HG02973 (cell line): Measurements from ENCODE around the gene PRRG2.

ENCODE experiments used
- ATAC-seq: cut with Tn5 transposase; IDR thresholded peaks from one replicate; pipeline ENCODE4 v1.9.1; 2021; ENCODE audit warnings: moderate library complexity; ENCODE audit not compliant: unreplicated experiment

The PRRG2 gene

DNA sequence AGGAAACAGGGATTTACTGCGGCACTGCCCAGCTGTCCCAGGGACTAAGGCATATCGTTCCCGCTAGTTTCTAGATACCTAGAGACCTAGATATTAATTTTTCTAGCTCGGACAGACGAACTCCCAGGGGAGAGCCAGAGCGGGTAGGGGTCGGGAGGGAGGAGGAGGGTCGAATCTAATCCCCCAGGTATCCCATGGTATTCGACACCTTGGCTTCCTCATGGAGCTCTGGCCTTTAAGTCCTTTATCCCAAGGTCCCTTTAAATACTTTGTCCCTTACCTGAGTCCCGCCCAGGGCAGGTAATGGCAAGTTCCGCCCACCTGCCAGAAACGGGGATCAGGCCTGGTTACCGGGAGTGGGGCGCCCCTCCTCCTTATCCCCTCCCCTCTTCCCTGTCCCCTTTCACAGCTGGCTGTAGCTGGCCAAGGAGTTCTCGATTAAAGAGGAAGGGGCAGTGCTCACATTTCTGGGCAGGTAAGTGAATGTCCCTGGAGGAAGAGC lies at the start of gene PRRG2:
TSS of gene PRRG2 (plus strand) at position 310 of the 502 bp plus-strand sequence. CDS start 1,904 bp downstream, outside the sequence.
- no peak for ATAC-seq

- peak; percentile 68 for ATAC-seq
Measured at GRCh38 chr19:49533551-49534488, 47.3 kb upstream of the PRRG2 start.

DNA sequence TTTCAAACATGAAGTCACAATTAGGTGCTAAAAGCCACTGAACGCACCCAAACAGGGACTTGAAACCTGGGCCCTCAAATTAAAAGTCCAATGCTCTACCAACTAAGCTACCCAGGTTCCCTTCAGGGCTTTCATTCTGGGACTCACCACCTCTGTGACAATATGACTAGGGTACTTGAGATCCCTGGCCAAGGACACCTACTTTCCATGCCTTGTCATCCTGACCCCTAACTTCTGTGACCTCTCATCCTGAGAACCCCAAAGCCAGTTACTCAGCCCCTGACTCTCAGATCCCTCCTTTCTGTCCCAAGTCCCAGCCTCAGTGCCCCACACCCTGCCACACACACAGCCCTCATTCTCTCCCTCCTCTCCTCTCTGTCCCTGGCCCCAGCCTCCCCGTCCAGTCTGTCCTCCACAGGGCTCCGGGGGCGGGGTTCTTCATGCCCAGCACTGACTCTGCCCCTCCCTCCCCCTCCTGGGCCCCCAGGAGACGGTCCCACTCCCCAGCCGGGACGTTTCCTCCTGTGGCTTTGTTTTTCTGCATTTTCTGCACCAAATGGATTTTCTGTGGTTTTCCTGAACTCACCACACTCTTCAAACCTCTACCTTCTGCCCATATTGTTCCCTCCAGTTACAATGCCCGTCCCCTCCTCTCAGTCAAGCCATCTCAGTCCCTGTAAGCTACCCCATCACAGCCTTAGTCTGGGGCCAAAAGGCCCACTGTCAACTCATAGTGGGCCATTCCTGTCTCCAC lies 46.3 kb upstream of the PRRG2 start:
- no peak for ATAC-seq

DNA sequence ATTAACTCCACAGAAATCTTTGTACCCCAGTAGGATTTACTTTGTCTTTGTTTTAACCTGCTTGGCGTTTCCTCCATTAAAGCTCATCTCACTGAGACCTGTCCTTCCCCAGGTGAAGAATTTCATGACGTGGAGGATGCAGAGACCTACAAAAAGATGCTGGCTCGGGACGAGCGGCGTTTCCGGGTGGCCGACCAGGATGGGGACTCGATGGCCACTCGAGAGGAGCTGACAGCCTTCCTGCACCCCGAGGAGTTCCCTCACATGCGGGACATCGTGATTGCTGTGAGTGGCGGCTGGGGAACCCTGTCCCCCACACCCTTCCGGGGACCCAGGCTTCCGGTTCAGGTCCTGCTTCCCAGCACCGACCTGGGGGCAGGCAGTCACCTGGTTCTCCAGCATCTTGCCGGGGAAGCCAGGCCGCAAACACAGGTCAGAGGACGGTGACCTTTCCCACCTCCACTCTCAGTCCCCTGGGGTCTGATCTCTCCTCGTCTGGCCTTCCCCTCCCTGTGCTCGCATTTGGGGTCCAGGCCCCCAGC lies 44.1 kb upstream of the PRRG2 start:
- no peak for ATAC-seq

DNA sequence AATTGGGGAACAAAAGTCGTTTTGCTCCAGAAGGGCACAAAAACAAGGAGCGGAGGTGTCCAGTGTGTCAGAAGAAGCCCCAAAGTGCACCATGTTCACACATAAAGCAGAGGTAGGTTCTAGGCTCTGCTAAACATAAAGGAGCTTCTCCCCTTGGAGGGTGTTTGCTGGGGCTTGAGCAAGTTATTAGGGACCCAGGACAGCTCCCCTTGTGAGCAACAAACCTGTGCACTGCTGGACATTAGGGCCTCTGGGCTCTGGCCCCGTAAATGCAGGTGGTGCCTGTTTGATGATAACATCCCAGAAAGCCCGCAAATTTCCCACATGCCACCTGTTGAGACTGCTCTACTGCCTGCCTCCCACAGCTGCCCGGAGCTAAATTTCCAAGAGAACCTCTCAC lies 42.5 kb upstream of the PRRG2 start:
- no peak for ATAC-seq

DNA sequence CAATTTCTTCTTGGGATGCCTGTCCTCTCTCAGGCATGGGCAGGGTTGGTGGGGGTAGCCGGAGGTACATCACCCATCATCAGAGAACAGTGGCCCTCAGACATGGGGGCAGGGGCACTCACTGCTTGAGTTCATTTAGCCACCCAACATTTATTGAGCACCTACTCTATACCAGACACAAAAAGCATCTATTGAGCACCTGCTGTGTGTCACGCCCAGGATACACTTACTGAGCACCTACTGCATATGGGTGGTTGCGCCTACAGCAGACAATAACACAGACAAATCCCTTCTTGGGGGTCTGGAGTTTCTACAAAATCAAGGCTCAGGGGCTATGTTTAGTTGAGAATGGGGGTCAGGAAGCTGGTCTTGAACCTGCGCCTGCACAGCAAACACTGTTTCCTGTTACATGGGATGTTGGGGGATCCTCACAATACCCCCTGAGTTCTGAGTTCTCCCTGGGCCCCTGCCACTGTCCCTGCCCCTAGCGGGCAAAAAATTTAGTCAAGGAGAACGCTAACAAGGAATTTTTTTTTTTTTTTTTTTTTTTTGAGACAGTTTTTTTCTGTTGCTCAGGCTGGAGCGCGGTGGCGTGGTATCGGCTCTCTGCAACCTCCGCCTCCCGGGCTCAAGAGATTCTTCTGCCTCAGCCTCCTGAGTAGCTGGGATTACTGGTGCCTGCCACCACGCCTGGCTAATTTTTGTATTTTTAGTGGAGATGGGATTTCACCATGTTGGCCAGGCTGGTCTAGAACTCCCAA lies 41.7 kb upstream of the PRRG2 start:
- no peak for ATAC-seq

GRCh38 chr19:49541914-49542313 lies 39.2 kb upstream of the PRRG2 start:
- no peak for ATAC-seq

DNA sequence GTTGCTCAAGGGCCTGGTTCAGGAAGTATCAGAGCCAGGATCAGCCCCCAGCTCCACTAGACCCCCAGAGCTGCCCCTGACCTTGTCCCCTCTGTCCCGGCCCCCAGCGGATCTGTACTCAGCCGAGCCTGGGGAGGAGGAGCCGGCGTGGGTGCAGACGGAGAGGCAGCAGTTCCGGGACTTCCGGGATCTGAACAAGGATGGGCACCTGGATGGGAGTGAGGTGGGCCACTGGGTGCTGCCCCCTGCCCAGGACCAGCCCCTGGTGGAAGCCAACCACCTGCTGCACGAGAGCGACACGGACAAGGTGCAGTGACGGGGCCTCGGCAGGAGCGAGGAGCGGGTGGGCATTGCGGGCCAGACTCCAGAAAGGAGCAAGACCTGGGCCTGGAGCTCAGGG lies 38.7 kb upstream of the PRRG2 start:
- no peak for ATAC-seq

- no peak for ATAC-seq
Measured at GRCh38 chr19:49543032-49543431, 38.1 kb upstream of the PRRG2 start.

DNA sequence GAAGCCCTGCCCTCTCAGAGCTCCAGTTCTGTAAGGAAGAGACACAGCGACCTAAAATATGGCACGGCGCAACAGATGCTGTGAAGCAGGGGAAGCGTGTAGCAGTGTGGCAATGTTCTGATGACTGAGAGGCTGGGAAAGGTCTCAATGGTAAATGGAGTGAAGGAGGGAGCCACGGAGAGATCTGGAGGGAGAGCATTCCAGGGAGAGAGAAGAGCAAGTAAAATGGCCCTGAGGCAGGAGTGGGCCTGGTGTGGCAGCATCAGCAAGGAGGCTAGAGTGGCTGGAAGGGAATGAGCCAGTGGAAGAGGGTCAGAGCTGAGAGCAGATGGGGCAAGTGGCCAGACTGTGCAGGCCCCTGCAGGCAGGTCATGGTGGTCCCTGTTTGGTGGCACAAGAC lies 37.0 kb upstream of the PRRG2 start:
- no peak for ATAC-seq

GRCh38 chr19:49546825-49547565 lies 34.1 kb upstream of the PRRG2 start:
- no peak for ATAC-seq

DNA sequence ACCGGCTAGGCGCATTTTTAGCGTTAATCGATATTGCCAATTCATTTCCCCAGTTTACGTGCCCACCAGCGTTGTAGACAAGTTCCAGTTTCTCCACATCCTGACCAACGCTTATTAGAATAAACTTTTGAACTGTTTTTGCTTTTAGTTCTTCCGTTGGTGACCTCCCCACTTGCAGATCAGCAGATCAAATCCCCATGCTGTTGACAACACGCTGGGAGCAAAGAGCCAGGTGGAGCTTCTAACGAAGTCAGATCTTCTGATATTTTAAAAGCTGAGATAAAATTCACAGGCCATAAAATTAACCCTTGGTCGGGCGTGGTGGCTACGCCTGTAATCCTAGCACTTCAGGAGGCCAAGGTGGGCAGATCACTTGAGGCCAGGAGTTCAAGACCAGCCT lies 32.1 kb upstream of the PRRG2 start:
- ATAC-seq, result no peak

DNA sequence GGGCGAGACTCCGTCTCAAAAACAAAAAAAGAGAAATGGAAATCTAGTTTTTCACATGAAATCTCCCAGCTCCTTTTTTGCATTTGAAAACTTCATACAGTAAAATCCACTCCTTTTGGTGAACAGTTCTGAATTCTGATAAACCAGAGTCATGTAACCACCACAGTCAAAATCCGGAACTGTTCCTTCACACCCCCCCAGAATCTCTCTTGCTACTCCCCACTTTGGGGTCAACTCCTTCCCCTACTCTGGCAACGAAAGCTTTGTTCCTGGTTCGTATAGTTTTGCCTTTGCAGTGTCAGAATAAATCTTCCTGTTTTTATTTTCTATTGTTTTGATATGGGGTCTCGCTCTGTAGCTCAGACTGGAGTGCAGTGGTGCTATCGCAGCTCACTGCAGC lies 29.6 kb upstream of the PRRG2 start:
- no peak for ATAC-seq

- ATAC-seq, result no peak
Measured at GRCh38 chr19:49552749-49553148, 28.4 kb upstream of the PRRG2 start.

DNA sequence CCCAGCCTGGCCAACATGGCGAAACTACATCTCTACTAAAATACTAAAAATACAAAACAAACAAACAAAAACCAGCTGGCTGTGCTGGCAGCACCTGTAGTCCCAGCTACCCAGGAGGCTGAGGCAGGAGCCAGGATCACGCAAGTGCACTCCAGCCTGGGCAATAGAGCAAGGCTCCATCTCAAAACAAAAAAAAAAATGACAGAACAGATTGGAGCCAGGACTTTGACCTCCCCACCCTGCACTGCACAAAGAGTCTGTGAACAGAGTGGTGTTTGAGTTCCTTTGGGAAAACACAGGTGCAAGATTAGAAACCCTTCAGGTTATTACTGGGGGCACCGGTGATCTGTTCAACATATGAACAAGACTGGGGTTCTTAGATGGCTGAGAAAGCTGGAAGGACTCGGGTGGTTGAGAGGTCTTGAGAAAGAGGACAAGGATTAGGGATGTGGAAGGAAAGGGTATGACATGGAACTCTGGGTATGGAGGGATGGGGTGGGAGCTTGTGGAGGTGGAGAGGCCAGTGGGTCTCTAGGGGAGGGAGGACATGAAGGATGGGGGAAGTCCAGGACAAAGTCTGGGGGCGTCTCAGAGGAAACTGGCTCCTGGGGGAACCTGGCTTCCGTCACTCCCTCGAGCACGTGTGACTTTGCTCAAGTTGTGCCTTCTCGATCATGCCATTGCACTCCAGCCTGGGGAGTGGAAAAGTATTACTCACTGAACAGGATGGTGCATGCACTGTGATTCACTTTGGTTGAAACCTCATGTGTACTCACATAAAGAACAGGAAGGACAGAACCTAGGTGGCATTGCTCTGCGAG lies 27.5 kb upstream of the PRRG2 start:
- no peak for ATAC-seq

DNA sequence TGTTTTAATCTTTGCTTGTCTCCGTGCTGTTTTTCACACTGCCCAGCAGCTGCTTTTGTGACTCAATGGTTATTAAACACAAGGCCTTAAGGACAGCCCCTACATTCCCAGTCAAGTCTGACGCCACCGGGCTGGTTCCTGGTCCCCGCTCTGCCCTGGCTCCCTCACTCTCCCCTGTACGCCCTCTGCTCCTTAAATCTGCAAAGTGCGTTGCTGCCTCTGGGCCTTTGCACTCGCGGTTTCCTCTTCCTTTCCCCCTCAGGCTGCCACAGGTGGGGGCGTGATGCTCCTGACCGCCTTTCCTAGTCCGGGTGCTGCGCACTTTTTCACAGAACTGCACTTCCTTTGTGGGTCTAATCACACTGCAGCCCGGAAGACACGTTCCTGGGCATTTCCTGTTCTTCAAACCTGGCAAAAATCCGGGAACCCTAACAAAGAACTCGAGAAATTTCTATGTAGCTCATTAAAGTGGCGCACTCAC lies 26.4 kb upstream of the PRRG2 start:
- no peak for ATAC-seq

GRCh38 chr19:49555600-49556411 lies 25.3 kb upstream of the PRRG2 start:
- ATAC-seq, result no peak
